ENCODE measurements around the gene ANGPTL8. TPM values are rescaled to one million over a fixed set of nuclear protein-coding genes. Genes with fewer than 3 reads are reported as not detected.

Gene ANGPTL8
- total RNA-seq, 1 experiment from 2014 or later: not detected

DNA sequence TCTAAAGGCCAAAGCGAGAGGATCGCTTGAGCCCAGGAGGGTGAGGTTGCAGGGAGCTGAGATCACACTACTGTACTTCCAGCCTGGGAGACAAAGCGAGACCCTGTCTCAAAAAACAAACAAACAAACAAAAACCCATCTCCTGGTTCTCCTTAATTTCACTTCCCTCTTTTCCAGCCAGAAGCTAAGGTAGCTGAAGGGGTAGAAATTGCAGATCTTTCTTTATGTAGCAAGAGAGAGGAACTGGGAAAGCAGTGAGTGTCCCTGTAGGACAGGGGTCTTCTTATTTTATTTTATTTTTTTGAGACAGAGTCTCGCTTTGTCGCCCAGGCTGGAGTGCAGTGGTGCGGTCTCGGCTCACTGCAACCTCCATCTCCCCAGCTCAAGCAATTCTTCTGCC is 52.0 kb downstream of the ANGPTL8 start:
- no peak for DNase-seq (ENCODE audit: low read depth)

Other genes starting within 250 kb of the ANGPTL8 start
- 48.3 and 64.4 TPM in 2 replicates for gene LDLR, start 150.2 kb upstream of the ANGPTL8 start, total RNA-seq (2014; rRNA removed)
- gene SPC24, start 83.8 kb upstream of the ANGPTL8 start, total RNA-seq (2014; rRNA removed): 105 and 142 TPM in 2 replicates
- 336 and 345 TPM in 2 replicates for gene KANK2, start 42.1 kb upstream of the ANGPTL8 start, total RNA-seq (2014; rRNA removed)
- gene DOCK6, start 22.9 kb downstream of the ANGPTL8 start, total RNA-seq (2014; rRNA removed): 19.4 and 33.0 TPM in 2 replicates
- not detected in 2 replicates for gene TSPAN16, start 56.5 kb downstream of the ANGPTL8 start, total RNA-seq (2014; rRNA removed)
- gene RAB3D, start 100.0 kb downstream of the ANGPTL8 start, total RNA-seq (2014; rRNA removed): 1.3 and 1.5 TPM in 2 replicates
- gene TMEM205, start 106.6 kb downstream of the ANGPTL8 start, total RNA-seq (2014; rRNA removed): 158 and 174 TPM in 2 replicates
- 2.8 and 3.6 TPM in 2 replicates for gene CCDC159, start 106.9 kb downstream of the ANGPTL8 start, total RNA-seq (2014; rRNA removed)
- gene PLPPR2, start 115.8 kb downstream of the ANGPTL8 start, total RNA-seq (2014; rRNA removed): 25.1 and 31.7 TPM in 2 replicates
- 1.5 and 2.2 TPM in 2 replicates for gene SWSAP1, start 135.0 kb downstream of the ANGPTL8 start, total RNA-seq (2014; rRNA removed)
- 7.7 and 8.3 TPM in 2 replicates for gene EPOR, start 144.7 kb downstream of the ANGPTL8 start, total RNA-seq (2014; rRNA removed)
- 3.2 and 5.6 TPM in 2 replicates for gene RGL3, start 179.7 kb downstream of the ANGPTL8 start, total RNA-seq (2014; rRNA removed)
- 0.38 and 0.75 TPM in 2 replicates for gene ODAD3, start 195.5 kb downstream of the ANGPTL8 start, total RNA-seq (2014; rRNA removed)
- 164 and 193 TPM in 2 replicates for gene PRKCSH, start 196.0 kb downstream of the ANGPTL8 start, total RNA-seq (2014; rRNA removed)
- not detected in 2 replicates for gene ELAVL3, start 241.4 kb downstream of the ANGPTL8 start, total RNA-seq (2014; rRNA removed)

Data from LHCN-M2 (cell line).